GM23338 (cell line): Measurements from ENCODE around the gene CCL21. TPM values are rescaled to one million over a fixed set of nuclear protein-coding genes. Genes with fewer than 3 reads are reported as not detected.

Source experiments
- ATAC-seq: fragments of 200-7000 bp; cut with Tn5 transposase; 3 replicates; pipeline ENCODE4 v1.9.1; 2020
- DNase-seq: peaks from one replicate; pipeline ENCODE4 v3.0.0-alpha.2; 2015; ENCODE audit warnings: low spot score
- H2AFZ ChIP-seq: fragments of 200-600 bp; sonication (generic); 2 replicates; pipeline ENCODE4 v1.8.0; 2016; ENCODE audit warnings: antibody characterized with exemption, mild to moderate bottlenecking, moderate library complexity
- H3F3A ChIP-seq: fragments of 200-600 bp; sonication (generic); replicated peaks from 2 replicates; pipeline ENCODE4 v1.8.0; 2017; ENCODE audit warnings: antibody characterized with exemption, mixed run types, low read depth
- H3K27ac ChIP-seq: fragments of 200-600 bp; sonication (generic); 2 replicates; pipeline ENCODE4 v1.6.1; 2016; ENCODE audit warnings: low read depth
- H3K27me3 ChIP-seq: fragments of 200-600 bp; sonication (generic); 2 replicates; pipeline ENCODE4 v1.8.0; 2016; ENCODE audit warnings: mild to moderate bottlenecking, mixed run types, moderate library complexity; ENCODE audit not compliant: insufficient read depth
- H3K36me3 ChIP-seq: fragments of 200-600 bp; sonication (generic); 2 replicates; pipeline ENCODE4 v1.8.0; 2016; ENCODE audit warnings: mild to moderate bottlenecking; ENCODE audit not compliant: insufficient read depth
- H3K4me1 ChIP-seq: fragments of 200-600 bp; sonication (generic); 2 replicates; pipeline ENCODE4 v1.8.0; 2016; ENCODE audit warnings: mild to moderate bottlenecking, moderate library complexity; ENCODE audit not compliant: insufficient read depth
- H3K4me2 ChIP-seq: fragments of 200-600 bp; sonication (generic); 2 replicates; pipeline ENCODE4 v1.7.1; 2017; ENCODE audit warnings: mixed run types
- H3K4me3 ChIP-seq: fragments of 200-600 bp; sonication (generic); 2 replicates; pipeline ENCODE4 v1.6.1; 2016; ENCODE audit warnings: mixed run types
- H3K79me2 ChIP-seq: fragments of 200-600 bp; sonication (generic); replicated peaks from 2 replicates; pipeline ENCODE4 v1.8.0; 2017; ENCODE audit warnings: mild to moderate bottlenecking; ENCODE audit not compliant: insufficient read depth
- H3K9me2 ChIP-seq: fragments of 200-600 bp; sonication (generic); 2 replicates; pipeline ENCODE4 v1.8.0; 2017; ENCODE audit not compliant: insufficient read depth
- H4K20me1 ChIP-seq: fragments of 200-600 bp; sonication (generic); replicated peaks from 2 replicates; pipeline ENCODE4 v1.8.0; 2017; ENCODE audit warnings: mild to moderate bottlenecking; ENCODE audit not compliant: insufficient read depth
- H3K27ac Mint-ChIP-seq: 2 replicates; pipeline ENCODE4 v1.8.0; 2020; ENCODE audit warnings: inconsistent platforms, mild to moderate bottlenecking, moderate library complexity, mixed read lengths
- H3K27me3 Mint-ChIP-seq: 3 replicates; pipeline ENCODE4 v1.8.0; 2022; ENCODE audit warnings: low read depth, mild to moderate bottlenecking, moderate library complexity, mixed read lengths, inconsistent platforms; ENCODE audit not compliant: insufficient read depth, poor library complexity
- H3K36me3 Mint-ChIP-seq: 3 replicates; pipeline ENCODE4 v1.8.0; 2021; ENCODE audit warnings: low read depth, mild to moderate bottlenecking, inconsistent platforms, moderate library complexity, mixed read lengths
- H3K4me1 Mint-ChIP-seq: 3 replicates; pipeline ENCODE4 v1.8.0; 2020; ENCODE audit warnings: mild to moderate bottlenecking, inconsistent platforms, mixed read lengths
- H3K4me3 Mint-ChIP-seq: 3 replicates; pipeline ENCODE4 v1.8.0; 2021; ENCODE audit warnings: moderate library complexity, mild to moderate bottlenecking, inconsistent platforms, mixed read lengths
- H3K9me3 Mint-ChIP-seq: 3 replicates; pipeline ENCODE4 v1.8.0; 2020; ENCODE audit warnings: moderate library complexity, mild to moderate bottlenecking, inconsistent platforms, mixed read lengths
- CTCF ChIP-seq, 2 experiments: fragments of 200-600 bp in 1 of 2; sonication (generic) in 1 of 2; conservative IDR thresholded peaks; 2 replicates each; pipeline versions ENCODE4 v1.5.1 to v1.6.1; 2016 to 2017; ENCODE audit warnings: antibody characterized with exemption in 2 of 2, low read depth in 2 of 2, mild to moderate bottlenecking in 2 of 2, moderate library complexity in 1 of 2
- ZNF114 ChIP-seq: fragments of 250-450 bp; sonication (Bioruptor Pico); IDR thresholded peaks from 2 replicates; pipeline ENCODE4 v1.5.0; 2020; ENCODE audit warnings: mild to moderate bottlenecking, moderate library complexity
- ZNF462 ChIP-seq: fragments of 250-450 bp; sonication (Bioruptor Pico); IDR thresholded peaks from 2 replicates; pipeline ENCODE4 v1.5.0; 2020; ENCODE audit warnings: mild to moderate bottlenecking, moderate library complexity
- polyA plus RNA-seq: library from polyadenylated mRNA; unstranded; fragments of >200 nt; fragmentation: Nextera tagmentation; extraction: Ambion mirVana; gene quantifications from 2 replicates; pipeline ENCODE4 v1.2.1, GENCODE V29; 2016
- total RNA-seq: library from RNA; depleted of rRNA; stranded (reverse); fragments of >200 nt; shearing (Covaris generic); gene quantifications from 2 replicates; pipeline ENCODE4 v1.2.3, GENCODE V29; 2014

CCL21 gene
- total and polyA plus RNA-seq, 2 experiments from 2014 or later = not detected

GRCh38 chr9:34737677-34738260, 27.8 kb upstream of the CCL21 start (continued):
- TF ChIP-seq ZNF462 (CRISPR knock-in tag) (no peak), ZNF114 (CRISPR knock-in tag) (no peak), CTCF (conservative IDR thresholded peaks at IDR 0.05; ENCODE audit: low read depth in 2 of 2) (no peak)

GRCh38 chr9:34734720-34735119, 24.8 kb upstream of the CCL21 start:
- Histone ChIP-seq H3K9me2 (no peaks in the 10 kb centered on the region), H3K4me3 (no peak overlapping the region), H4K20me1 (no peaks in the 10 kb centered on the region), H3K4me2 (no peak overlapping the region), H3K79me2 (no peaks in the 10 kb centered on the region), H3F3A (no peaks in the 10 kb centered on the region), H3K36me3 (no peaks in the 10 kb centered on the region), H2AFZ (no peak overlapping the region), H3K27me3 (no peaks in the 10 kb centered on the region), H3K27ac (no peak overlapping the region), H3K4me1 (no peaks in the 10 kb centered on the region)
- Mint-ChIP-seq H3K9me3 (peaks cover 5% of the 10 kb centered on the region), H3K4me1 (no peaks in the 10 kb centered on the region), H3K4me3 (no peak overlapping the region), H3K36me3 (no peaks in the 10 kb centered on the region; the same call in 2 of the 3 replicates), H3K27me3 (no peaks in the 10 kb centered on the region), H3K27ac (no peak overlapping the region)
- no peak for DNase-seq
- ATAC-seq = no peak
- no peak for TF ChIP-seq CTCF (conservative IDR thresholded peaks at IDR 0.05; ENCODE audit: low read depth in 2 of 2)
